HEK293T (cell line): ENCODE measurements around the gene CREB5.

Experiments
- CTBP1 ChIP-seq: fragments of 450-650 bp; IDR thresholded peaks from 2 replicates; pipeline ENCODE4 v1.6.1; 2016; ENCODE audit warnings: borderline replicate concordance
- TARDBP ChIP-seq: fragments of 450-650 bp; IDR thresholded peaks from 2 replicates; pipeline ENCODE4 v1.6.1; 2016

DNA sequence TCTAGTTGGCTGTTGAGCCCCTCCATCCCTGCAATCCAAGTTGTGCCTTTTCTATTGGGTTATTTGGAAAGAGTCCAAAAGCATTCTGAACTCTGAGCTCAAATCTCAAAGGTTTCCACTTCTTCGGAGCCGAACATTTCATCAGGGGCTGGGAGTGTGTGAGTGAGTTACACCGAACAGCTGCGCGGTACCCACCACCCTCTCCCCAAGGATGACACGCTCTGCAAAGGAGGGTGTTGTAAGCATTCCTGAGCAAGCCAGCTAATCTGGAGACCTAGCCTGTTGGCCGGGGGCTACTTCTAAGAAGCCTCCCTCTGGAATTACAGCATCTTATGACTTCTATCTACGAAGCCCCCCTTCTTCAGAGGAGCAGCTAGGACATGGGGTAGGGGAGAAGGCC is 270.5 kb downstream of the CREB5 start:
- TF ChIP-seq TARDBP (no peak), CTBP1 (no peak)
